ENCODE data around the gene VRK3.
A peak's percentile ranks its signal among the peaks of the same experiment; 100 is the strongest.

The VRK3 gene

DNA sequence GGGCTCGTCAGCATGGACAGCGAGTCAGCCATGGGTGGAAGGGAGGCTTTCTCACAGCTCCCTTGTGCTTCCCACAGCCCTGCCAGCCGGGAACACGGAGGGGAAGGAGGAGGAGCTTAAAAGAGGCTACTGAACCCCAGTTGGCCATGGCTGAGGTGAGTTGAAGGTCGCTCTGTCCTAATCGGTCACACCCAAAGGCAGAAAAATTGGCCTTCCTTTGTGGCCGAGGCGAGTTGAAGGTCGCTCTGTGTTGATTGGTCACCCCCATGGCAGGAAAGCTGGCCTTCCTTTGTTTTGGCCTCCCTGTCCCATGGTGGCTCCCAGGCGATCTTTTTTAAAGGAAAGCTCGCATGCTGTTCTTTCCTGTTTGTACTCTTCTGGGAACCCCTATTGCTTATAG is 5.8 kb upstream of the VRK3 start:
- no peak for DNase-seq (ENCODE audit: low read depth)

GRCh38 chr19:50030225-50030624 is 5.1 kb upstream of the VRK3 start:
- no peak for DNase-seq (ENCODE audit: low read depth)

GRCh38 chr19:50026550-50026906 is 1.4 kb upstream of the VRK3 start:
- no peak for DNase-seq (ENCODE audit: low read depth)

DNA sequence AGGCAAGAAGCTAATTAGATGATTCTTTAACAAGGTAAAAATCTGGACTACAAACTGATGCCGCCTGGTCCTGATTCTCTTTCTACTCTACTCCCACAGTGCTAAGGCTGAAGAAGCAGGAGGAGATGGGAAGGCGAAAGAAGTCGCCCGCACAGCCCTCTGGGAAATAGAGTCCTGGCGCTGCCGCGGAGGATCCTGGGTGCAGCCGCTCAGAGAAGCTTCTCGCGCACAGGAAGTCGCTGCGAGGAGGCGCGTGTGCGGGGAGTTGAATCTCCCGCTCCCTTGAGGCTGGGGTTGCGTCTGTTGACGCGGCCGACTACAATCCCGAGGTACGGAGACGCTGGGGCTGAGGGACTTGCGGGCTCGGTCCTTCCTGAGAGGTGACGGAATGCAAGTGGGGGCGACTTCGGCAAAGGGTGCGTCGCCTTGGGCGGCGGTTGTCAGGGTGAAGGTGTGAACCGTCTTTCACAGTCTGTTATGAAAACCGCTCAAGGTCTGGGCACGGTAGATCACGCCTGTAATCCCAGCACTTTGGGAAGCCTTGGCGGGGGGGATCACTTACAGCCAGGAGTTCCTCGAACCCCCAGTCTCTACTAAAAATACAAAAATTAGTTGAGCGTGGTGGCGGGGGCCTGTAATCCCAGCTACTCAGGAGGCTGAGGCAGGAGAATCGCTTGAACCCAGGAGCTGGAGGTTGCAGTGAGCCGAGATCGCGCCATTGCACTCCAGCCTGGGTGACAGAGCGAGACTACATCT is 800 bp upstream of the VRK3 start, which contains the start of gene ZNF473:
Gene ZNF473 (plus strand): TSS at position 212 of the 756 bp plus-strand sequence. CDS start 5,078 bp downstream, outside the sequence.
- DNase-seq (ENCODE audit: low read depth), result peak; percentile 87

- DNase-seq (ENCODE audit: low read depth), result no peak
These were observed 502 bp downstream of the VRK3 start for GRCh38 chr19:50024719-50025021.

- no peak for DNase-seq (ENCODE audit: low read depth)
These were observed 2.3 kb downstream of the VRK3 start for GRCh38 chr19:50022823-50023222.

DNA sequence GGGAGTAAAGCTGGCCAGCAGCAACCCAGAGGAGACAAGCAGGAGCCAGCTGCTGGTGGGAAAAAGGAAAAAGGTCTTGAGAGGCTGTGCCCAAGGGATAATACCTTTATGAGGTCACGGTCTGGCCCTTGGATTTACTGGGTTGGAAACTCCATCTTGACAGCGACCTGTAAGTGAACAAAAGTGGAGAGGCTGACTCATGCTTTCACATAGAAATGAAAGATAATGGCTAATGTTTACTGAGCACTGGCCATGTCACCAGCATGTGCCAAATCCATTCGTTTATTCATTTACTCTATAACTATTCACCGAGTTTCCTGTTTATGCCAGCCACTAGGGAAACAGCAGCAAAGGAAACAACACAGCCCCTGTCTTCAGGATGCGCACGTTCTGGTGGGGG is 4.7 kb downstream of the VRK3 start:
- DNase-seq (ENCODE audit: low read depth), result no peak

- DNase-seq (ENCODE audit: low read depth), result no peak
These were observed 8.9 kb downstream of the VRK3 start for GRCh38 chr19:50016225-50016807.

DNA sequence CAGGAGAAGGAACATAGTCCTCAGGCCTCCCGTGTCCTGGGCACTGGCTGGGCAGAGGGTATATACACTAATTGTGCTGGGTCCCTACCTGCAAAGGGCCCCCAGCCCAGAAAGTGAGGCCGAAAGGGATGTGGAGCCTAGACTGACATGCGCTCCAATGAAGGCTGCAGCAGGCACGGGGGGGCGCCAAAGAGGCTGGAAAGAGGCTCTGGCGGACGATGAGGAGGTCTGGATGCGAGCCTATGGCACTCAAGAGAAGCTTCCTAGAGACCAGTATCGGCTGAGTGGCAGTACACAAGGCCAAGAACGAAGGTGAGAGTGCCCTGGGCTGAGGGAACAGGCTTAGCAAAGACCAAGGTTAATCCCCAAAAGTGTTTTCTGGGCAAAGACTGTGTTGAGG is 16.6 kb downstream of the VRK3 start:
- DNase-seq (ENCODE audit: low read depth), result no peak

DNA sequence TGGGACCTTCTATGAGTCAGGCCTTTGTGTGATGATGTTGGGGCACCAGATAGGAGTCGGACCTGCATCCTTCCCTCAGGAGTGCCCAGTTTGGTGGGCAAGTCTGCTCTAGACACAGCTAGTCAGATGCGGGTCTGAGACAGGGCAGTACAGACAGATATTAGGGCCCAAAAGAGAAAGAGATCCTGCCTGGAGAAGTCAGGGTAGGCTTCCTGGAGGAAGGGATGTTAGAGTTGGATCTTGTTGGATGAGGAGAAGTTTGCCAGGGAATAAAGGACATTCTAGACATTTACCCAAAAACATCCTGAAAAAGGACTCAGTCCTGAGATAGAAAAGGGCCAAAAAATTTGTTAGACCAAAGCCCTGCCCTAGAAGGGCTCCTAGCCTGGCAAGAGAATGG is 17.2 kb downstream of the VRK3 start:
- DNase-seq (ENCODE audit: low read depth), result no peak

- DNase-seq (ENCODE audit: low read depth), result no peak
These were observed 18.0 kb downstream of the VRK3 start for GRCh38 chr19:50007170-50007569.

DNA sequence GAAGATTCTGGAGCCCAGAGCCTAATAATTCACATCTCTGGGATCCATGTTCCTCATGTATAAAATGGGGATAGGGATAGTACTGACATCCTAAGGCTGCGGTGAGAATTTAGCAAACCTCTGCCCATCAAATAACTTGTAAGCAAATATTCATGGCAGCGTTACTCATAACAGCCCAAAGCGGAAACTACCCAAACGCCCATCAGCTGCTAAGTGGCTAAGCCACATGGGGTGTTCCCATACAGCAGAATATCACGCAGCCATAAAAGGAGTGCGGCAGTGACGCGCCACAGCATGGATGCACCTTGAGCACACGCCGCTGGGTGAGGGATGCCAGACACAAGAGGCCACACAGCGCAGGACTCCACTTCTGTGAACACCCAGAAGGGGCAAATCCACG is 19.7 kb downstream of the VRK3 start:
- no peak for DNase-seq (ENCODE audit: low read depth)

GRCh38 chr19:50003810-50004419 is 21.3 kb downstream of the VRK3 start:
- DNase-seq (ENCODE audit: low read depth), result no peak

- no peak for DNase-seq (ENCODE audit: low read depth)
These were observed 21.9 kb downstream of the VRK3 start for GRCh38 chr19:50003254-50003788.

GRCh38 chr19:50002386-50002960 is 22.7 kb downstream of the VRK3 start:
- DNase-seq (ENCODE audit: low read depth), result no peak

DNA sequence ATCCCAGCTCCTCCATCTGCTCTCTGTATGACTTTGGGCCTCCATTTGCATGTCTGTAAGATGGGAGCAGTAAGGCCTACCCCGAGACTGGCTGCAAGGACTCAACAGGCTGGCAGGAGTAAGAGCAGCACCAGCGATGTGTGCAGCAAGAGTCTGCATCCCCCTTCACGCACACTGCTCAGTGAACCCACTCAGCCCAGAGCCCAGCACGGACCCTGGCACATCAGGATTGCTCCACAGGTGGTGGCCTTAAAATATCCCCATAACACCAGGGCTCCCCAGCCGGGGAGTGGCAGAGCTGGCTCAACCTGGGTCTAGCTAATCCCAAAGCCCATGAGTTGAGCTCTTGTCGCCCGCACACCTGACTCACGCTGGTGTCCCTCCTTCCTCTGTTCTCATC is 23.4 kb downstream of the VRK3 start:
- DNase-seq (ENCODE audit: low read depth), result no peak

DNA sequence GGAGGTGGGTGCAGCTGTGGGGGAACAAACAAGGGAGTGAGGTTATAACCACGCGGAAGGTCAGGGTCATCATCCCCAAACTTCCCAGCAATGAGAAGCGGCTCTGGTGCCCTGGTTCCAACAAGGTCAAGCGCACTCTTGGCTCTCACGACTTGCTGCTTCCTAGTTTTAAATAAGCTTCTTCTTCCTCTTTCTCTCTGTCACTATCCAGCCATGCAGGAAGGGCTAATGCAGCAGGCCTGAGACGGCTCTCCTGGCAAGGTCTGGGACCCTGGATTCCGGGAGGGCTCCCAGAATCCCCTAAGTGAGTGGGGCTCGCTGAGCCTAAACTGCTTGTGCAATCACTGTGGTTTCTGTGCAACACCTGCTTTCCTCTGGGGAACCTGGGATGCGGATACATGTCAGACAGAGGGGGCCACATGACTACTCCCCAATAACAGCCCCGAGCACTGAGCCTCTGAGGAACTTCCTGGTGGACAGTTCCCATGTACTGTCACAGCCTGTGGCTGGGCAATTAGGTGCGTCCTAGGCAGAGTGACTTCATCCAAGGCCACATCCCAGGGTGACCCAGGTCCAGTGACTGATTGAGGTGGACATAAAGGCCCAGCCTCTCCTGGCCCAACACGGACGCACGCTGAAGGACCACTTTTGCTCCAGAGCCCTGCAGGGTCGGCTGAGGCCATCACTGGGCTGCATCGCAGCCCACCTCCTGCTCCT is 24.2 kb downstream of the VRK3 start:
- DNase-seq (ENCODE audit: low read depth), result no peak

DNA sequence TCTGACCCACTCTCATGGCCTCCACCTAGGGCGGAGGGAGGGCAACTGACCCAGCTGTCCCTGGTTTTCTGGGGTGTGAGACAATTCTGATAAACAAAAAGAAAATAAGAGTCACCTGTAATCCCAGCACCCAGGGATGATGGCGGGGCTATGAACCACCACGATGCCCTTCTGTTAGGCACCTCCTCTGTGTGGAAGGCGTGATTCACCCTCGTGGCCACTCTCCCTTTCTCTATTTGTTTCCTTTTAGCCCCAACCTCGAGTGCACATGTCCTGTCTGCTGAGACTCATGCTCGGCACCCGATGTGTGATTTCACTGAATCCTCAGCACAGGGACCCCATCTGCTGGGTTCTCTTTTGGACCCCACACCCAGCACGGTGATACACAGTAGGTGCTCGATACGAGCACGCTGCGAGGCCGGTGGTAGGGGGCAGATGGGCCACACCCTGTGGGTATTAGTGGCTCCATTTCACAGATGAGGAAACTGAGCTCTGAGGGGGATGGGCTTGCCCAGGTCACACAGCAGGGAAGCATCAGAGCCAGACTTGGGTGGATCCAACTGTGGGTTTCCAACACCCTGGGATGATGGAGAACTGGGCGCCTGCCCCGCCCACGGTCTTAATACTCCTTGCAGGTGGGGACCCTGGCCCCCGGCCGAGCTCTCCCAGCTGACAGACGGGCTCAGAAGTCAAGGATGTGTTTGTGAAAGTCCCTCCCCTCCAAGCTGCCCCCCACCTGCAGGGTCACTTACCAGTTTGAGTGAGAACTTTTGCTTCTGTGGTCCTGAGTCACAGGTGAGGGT is 24.9 kb downstream of the VRK3 start:
- no peak for DNase-seq (ENCODE audit: low read depth)

DNA sequence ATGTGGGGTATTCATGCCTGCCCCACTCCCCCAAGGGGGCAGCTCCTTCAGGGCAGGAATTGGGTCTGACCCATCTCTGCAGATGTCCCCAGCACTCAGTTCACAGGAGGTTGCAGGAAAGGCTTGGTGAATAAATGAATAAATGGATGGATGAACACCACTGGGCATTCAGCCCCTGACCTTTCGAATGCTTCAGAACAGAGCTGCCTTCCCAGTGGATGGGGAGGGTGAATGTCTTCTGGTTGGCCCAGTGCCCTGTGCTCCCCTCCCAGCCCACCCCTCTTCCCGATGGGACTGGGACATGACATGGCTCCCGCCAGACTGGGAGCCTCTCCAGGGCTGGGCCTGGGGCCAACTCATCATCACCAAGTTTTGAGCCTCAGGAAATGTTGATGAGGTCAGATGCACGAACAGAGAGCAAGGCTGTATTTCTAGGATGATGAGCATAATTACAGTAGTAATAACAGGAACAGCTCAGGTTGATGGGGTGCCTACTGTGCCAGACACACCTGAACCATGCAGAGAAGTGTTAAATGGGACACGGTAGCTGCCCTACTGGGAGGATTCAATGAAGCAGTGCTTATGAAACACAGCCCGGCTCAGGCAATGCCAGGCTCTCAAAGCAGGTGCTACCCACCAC is 25.7 kb downstream of the VRK3 start:
- no peak for DNase-seq (ENCODE audit: low read depth)

DNA sequence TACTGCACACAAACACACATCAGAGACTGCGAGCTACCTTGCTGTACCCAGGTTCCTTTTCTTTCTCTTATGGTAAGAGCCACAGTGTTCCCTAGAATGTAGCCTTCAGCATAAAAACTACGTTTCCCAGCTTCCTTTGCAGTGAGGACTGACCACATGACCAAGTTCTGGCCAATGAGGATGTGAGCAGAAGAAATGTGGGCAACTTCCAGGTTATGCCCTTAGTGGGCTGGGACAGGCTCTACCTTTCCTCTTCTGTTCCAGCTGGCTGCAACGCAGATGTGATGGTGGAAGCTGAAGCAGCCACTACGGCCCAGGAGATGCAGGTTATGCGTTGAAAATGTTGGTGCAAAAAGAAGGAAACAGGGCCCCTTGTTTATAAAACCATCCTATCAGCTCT is 27.5 kb downstream of the VRK3 start:
- no peak for DNase-seq (ENCODE audit: low read depth)

DNA sequence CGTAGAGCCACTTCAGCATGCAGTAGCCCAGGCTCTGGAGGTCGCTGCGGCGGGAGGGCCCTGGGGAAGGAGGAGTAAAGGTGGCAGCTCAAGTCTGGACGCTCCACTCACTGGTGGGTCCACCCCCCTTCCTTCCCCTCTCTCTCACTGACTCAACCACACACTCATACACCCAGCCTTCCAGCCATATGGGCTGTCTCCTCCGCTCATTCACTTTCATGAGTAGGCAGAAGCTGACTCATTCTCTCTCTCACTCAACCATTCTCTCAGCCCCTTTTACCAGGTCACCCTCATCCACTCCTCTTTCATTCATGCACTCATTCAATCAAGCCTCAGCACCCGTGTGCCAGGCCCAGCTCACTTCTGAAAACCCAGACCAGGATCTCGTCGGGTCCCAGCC is 36.7 kb downstream of the VRK3 start:
- DNase-seq (ENCODE audit: low read depth), result no peak

Data from stimulated activated CD8-positive, alpha-beta memory T cell treated with anti-CD3 and anti-CD28 coated beads, Interleukin-4, amount 100 ng/mL, for 24 hours (primary cell).